Stomach (tissue), 4 donors: ENCODE results near the gene IQCN.

Experiments used
- EP300 ChIP-seq: sonication (generic); formaldehyde crosslinking; IDR thresholded peaks from one replicate; pipeline ENCODE4 v1.6.1; 2017; ENCODE audit warnings: antibody characterized with exemption
- POLR2A ChIP-seq, 4 donors: fragments of 450-650 bp; IDR thresholded peaks; one replicate each; pipeline ENCODE4 v1.6.1; 2016; ENCODE audit warnings: antibody characterized with exemption in 4 of 4, control low read depth in 2 of 4, mild to moderate bottlenecking in 1 of 4, moderate library complexity in 1 of 4
- POLR2AphosphoS5 ChIP-seq, 3 donors: sonication (generic); formaldehyde crosslinking; IDR thresholded peaks; one replicate each; pipeline ENCODE4 v1.6.1; 2016; ENCODE audit warnings: antibody characterized with exemption in 3 of 3
- TF ChIP-seq, protein P1 (sequence below), 7 experiments: fragments of 450-650 bp in 4 of 7; fragments of 200-600 bp in 3 of 7; sonication (generic) in 3 of 7; IDR thresholded peaks; one replicate each; pipeline ENCODE4 v1.5.1; 2016 to 2019; ENCODE audit warnings: antibody characterized with exemption in 7 of 7, control low read depth in 2 of 7, mild to moderate bottlenecking in 1 of 7

DNA sequence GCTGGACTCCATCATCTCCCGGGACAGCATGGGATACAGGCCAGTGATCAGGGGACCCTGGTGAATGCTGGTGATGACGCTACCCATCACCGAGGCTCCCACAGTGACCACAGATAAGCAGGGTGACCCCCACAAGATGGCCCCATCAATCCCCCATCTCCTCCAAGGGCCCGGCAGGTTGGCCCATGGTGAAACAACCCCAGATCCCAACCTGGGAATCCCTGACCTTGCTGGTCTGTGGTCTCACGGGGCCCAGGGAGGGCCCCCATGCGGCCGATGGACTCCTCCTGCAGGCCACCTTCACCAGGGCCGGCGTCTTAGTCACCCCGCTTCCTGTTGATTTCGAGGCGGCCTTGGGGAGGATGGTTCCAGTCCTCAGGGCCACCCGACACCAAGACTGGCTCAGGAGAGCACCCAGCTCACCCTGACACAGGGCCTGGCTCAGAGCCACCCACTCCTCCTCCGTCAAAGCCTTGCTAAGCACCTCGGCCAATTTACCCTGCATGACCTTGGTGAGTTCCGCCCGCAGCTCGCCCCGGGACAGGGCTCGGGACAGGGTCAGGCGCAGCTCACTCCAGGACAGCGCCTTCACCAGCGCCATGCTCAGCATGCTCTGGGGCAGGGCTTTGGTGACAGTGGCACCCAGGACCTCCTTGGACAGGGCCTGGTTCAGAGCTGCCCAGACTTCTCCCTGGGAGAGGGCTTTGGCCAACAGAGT is 10.0 kb downstream of the IQCN start:
- TF ChIP-seq POLR2AphosphoS5 (IDR thresholded peaks at IDR 0.05) (no peak), EP300 (no peak), POLR2A (IDR thresholded peaks at IDR 0.05) (no peak)
- TF ChIP-seq, protein P1, sequence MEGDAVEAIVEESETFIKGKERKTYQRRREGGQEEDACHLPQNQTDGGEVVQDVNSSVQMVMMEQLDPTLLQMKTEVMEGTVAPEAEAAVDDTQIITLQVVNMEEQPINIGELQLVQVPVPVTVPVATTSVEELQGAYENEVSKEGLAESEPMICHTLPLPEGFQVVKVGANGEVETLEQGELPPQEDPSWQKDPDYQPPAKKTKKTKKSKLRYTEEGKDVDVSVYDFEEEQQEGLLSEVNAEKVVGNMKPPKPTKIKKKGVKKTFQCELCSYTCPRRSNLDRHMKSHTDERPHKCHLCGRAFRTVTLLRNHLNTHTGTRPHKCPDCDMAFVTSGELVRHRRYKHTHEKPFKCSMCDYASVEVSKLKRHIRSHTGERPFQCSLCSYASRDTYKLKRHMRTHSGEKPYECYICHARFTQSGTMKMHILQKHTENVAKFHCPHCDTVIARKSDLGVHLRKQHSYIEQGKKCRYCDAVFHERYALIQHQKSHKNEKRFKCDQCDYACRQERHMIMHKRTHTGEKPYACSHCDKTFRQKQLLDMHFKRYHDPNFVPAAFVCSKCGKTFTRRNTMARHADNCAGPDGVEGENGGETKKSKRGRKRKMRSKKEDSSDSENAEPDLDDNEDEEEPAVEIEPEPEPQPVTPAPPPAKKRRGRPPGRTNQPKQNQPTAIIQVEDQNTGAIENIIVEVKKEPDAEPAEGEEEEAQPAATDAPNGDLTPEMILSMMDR (IDR thresholded peaks at IDR 0.05), result no peak
